HCT116 (cell line): ENCODE results near the gene RNASEH2B. TPM values are rescaled to one million over a fixed set of nuclear protein-coding genes. Genes with fewer than 3 reads are reported as not detected.

Source experiments
- ATAC-seq: fragments of 200-7000 bp; cut with Tn5 transposase; 2 replicates; pipeline ENCODE4 v1.9.1; 2020; ENCODE audit warnings: mild to moderate bottlenecking, moderate library complexity
- BruUV-seq: library from RNA; stranded (reverse); fragments of 400-500 nt; replicated peaks from 2 replicates; lab custom pipeline; 2021; lab: Mats Ljungman, UMichigan
- CTCF ChIA-PET: fragments of 300-600 bp; sonication (Branson Sonifier 250); formaldehyde crosslinking; loops from one replicate; lab custom pipeline; 2021; ENCODE audit warnings: antibody characterized with exemption; lab: Charles Lee
- POLR2A ChIA-PET: fragments of 300-600, 350-600 bp; sonication (Branson Sonifier 250); formaldehyde crosslinking; loops from one replicate; lab custom pipeline; 2021; ENCODE audit warnings: antibody characterized with exemption; lab: Charles Lee
- RAD21 ChIA-PET, 2 experiments: fragments of 300-600 bp; sonication (Branson Sonifier 250); formaldehyde crosslinking; loops; one replicate each; lab custom pipeline; 2023; ENCODE audit warnings: low total read pairs in 2 of 2; ENCODE audit not compliant: uncharacterized antibody in 2 of 2, unreplicated experiment in 2 of 2, low non-redundant PET in 1 of 2; lab: Charles Lee
- DNase-seq: peaks from one replicate; pipeline ENCODE4 v3.0.0-alpha.2; 2010; ENCODE audit warnings: low read depth, low spot score
- H2AFZ ChIP-seq: fragments of 200-600 bp; shearing (Covaris generic), sonication (generic); 2 replicates; pipeline ENCODE4 v1.6.1; 2017; ENCODE audit warnings: low read depth, mixed run types, mixed read lengths, antibody characterized with exemption, low read length; ENCODE audit not compliant: poor library complexity, severe bottlenecking
- H3K27ac ChIP-seq: 2 replicates; pipeline ENCODE4 v1.5.1; 2012; ENCODE audit warnings: low read depth, low read length
- H3K27me3 ChIP-seq: fragments of 200-600 bp; sonication (generic); 2 replicates; pipeline ENCODE4 v1.6.1; 2016; ENCODE audit warnings: mixed run types, low read length, mixed read lengths; ENCODE audit not compliant: insufficient read depth
- H3K36me3 ChIP-seq, 2 experiments: fragments of 200-500 bp in 1 of 2; fragments of 200-600 bp in 1 of 2; sonication (Bioruptor generic) in 1 of 2; sonication (generic) in 1 of 2; 2 replicates each; pipeline versions ENCODE4 v1.5.1 to v1.6.1; 2014 to 2016; ENCODE audit warnings: low read length in 2 of 2, inconsistent platforms in 1 of 2, mixed read lengths in 1 of 2, mixed run types in 1 of 2; ENCODE audit not compliant: insufficient read depth in 2 of 2, control insufficient read depth in 1 of 2
- H3K4me1 ChIP-seq, 2 experiments: fragments of 200-600 bp in 1 of 2; sonication (generic) in 1 of 2; 2 replicates each; pipeline versions ENCODE4 v1.5.1 to v1.6.1; 2012 to 2017; ENCODE audit warnings: low read length in 2 of 2, inconsistent platforms in 1 of 2, mild to moderate bottlenecking in 1 of 2, mixed read lengths in 1 of 2, mixed run types in 1 of 2, moderate library complexity in 1 of 2; ENCODE audit not compliant: insufficient read depth in 2 of 2, control insufficient read depth in 1 of 2
- H3K4me2 ChIP-seq: fragments of 200-600 bp; sonication (generic); 2 replicates; pipeline ENCODE4 v1.6.1; 2017; ENCODE audit warnings: mixed run types, low read length, mixed read lengths
- H3K4me3 ChIP-seq, 2 experiments: fragments of 200-600 bp in 1 of 2; sonication (generic) in 1 of 2; replicated peaks in 1 of 2; 2 replicates each; pipeline ENCODE4 v1.5.1; 2011 to 2016; ENCODE audit warnings: low read length in 2 of 2, control low read depth in 1 of 2, low read depth in 1 of 2, mild to moderate bottlenecking in 1 of 2, mixed read lengths in 1 of 2, mixed run types in 1 of 2
- H3K79me2 ChIP-seq: fragments of 200-600 bp; sonication (generic); 2 replicates; pipeline ENCODE4 v1.6.1; 2017; ENCODE audit warnings: mild to moderate bottlenecking, mixed run types, low read length, moderate library complexity, mixed read lengths; ENCODE audit not compliant: insufficient read depth
- H3K9ac ChIP-seq: fragments of 200-600 bp; sonication (generic); 2 replicates; pipeline ENCODE4 v1.6.1; 2016; ENCODE audit warnings: low read length, mixed read lengths
- H3K9me2 ChIP-seq: fragments of 200-600 bp; sonication (generic), shearing (Covaris generic); 2 replicates; pipeline ENCODE4 v1.6.1; 2017; ENCODE audit warnings: mixed run types, mild to moderate bottlenecking, moderate library complexity; ENCODE audit not compliant: insufficient read depth
- H3K9me3 ChIP-seq, 2 experiments: fragments of 200-500 bp in 1 of 2; fragments of 200-600 bp in 1 of 2; sonication (Bioruptor generic) in 1 of 2; sonication (generic) in 1 of 2; 2 replicates each; pipeline ENCODE4 v1.6.1; 2014 to 2017; ENCODE audit warnings: low read length in 2 of 2, mixed read lengths in 2 of 2, inconsistent platforms in 1 of 2, low read depth in 1 of 2, mild to moderate bottlenecking in 1 of 2, mixed run types in 1 of 2, moderate library complexity in 1 of 2; ENCODE audit not compliant: control insufficient read depth in 1 of 2, insufficient read depth in 1 of 2
- H4K20me1 ChIP-seq: fragments of 200-600 bp; sonication (generic), shearing (Covaris generic); 2 replicates; pipeline ENCODE4 v1.6.1; 2017; ENCODE audit warnings: mixed run types, mild to moderate bottlenecking, moderate library complexity; ENCODE audit not compliant: insufficient read depth
- FOSL1 ChIP-seq: IDR thresholded peaks from 2 replicates; pipeline ENCODE4 v1.6.1; 2012; ENCODE audit warnings: low read depth
- JUND ChIP-seq: IDR thresholded peaks from 2 replicates; pipeline ENCODE4 v1.6.1; 2012
- POLR2AphosphoS5 ChIP-seq: IDR thresholded peaks from 2 replicates; pipeline ENCODE4 v1.6.1; 2011; ENCODE audit warnings: mild to moderate bottlenecking, low read depth, low read length, moderate library complexity
- REST ChIP-seq: IDR thresholded peaks from 2 replicates; pipeline ENCODE4 v1.6.1; 2012; ENCODE audit warnings: low read depth
- ZNF274 ChIP-seq: fragments of 200-500 bp; sonication (Bioruptor generic); IDR thresholded peaks from 2 replicates; pipeline ENCODE4 v1.6.1; 2014; ENCODE audit warnings: mild to moderate bottlenecking, low read depth, low read length, inconsistent platforms
- intact Hi-C: fragments of 100-400 bp; cut with micrococcal nuclease; formaldehyde crosslinking; loops from 2 replicates; pipeline ENCODE4 v1.10.0; 2022
- total RNA-seq: library from RNA; stranded (reverse); gene quantifications from one replicate; pipeline ENCODE4 v1.2.1, GENCODE V29; 2021; ENCODE audit not compliant: unreplicated experiment

The RNASEH2B gene
- total RNA-seq, 1 experiment from 2014 or later = 41.3 TPM

DNA sequence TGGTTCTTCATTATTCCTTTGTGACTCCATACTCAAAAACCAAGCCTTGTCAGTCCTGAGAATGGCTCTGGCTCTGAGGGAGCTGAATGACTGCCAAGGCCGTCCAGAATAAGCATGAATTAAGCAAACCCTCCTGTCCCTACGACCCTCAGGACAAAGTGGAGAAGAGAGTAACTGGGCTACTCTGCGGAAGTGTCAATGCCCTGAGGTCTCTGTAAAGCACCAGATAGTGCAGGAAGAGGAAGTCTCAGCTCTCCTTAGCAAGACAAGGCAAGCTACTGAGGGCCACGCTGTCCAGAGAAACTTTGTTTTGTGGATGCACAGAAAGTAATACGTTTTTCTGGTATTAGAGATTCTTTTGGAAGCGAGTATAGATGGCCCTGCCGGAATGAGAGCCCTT, 94.1 kb downstream of the RNASEH2B start:
- no peak overlapping the region for H3K4me2 ChIP-seq
- no peak for ATAC-seq
- no peak overlapping the region for H3K4me3 ChIP-seq
- H3K79me2 ChIP-seq = no peaks in the 10 kb centered on the region
- H3K9me3 ChIP-seq = no peaks in the 10 kb centered on the region
- H3K27ac ChIP-seq = no peak overlapping the region
- no peak for TF ChIP-seq ZNF274
- no peaks in the 10 kb centered on the region for H3K4me1 ChIP-seq
- no peaks in the 10 kb centered on the region for H3K9me2 ChIP-seq
- intact Hi-C loops = no loop called here
- no peaks in the 10 kb centered on the region for H3K27me3 ChIP-seq
- no peak overlapping the region for H2AFZ ChIP-seq
- ChIA-PET CTCF (no interaction called here), RAD21 (no interaction called here), POLR2A (no interaction called here)
- no peak for DNase-seq
- no peaks in the 10 kb centered on the region for H4K20me1 ChIP-seq
- no peaks in the 10 kb centered on the region for H3K36me3 ChIP-seq
- no TSS peak for BruUV-seq
- H3K9ac ChIP-seq = no peak overlapping the region

DNA sequence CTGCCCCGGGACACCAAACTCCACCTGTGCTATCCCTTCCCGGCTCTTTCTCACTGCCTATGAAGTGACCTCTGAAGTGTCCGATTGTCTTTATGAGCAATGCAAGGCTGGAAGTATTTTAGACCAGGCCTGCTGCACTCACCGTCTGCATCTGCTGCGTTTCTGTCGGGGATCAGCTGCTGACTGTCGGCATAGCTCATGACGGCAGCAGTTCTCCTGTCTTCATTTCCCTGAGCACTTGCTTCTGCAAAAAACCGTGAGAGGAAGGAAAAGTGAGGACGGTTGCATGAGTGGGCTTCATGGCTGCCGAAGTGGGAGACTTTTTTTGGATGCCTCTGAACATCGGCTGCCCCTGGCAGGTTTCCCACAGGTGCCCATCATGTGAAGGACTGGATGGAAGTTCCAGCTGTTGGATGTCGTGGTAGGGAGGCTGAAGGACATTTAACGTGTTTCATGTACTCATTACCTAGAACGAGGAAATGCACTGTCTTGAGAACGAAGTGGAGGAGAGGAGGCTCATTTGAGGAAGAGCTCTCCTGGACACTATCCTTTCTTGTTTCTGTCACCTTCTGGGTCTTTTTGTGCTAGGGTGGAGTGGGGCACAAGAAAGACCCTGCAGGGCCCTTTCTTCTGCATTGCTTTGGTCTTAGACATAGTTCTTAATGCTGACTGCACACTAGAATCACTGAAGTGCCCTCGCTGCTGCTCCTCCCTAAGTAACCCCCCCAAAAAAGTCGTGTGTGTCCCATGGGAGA, 94.7 kb downstream of the RNASEH2B start:
- ChIA-PET POLR2A (no interaction called here), CTCF (no interaction called here), RAD21 (no interaction called here)
- no TSS peak for BruUV-seq
- Histone ChIP-seq H3K4me1 (no peaks in the 10 kb centered on the region), H3K9me3 (no peaks in the 10 kb centered on the region), H3K4me3 (no peak overlapping the region), H3K9ac (no peak overlapping the region), H2AFZ (no peak overlapping the region), H3K9me2 (no peaks in the 10 kb centered on the region), H3K4me2 (no peak overlapping the region), H3K27me3 (no peaks in the 10 kb centered on the region), H3K79me2 (no peaks in the 10 kb centered on the region), H3K36me3 (no peaks in the 10 kb centered on the region), H4K20me1 (no peaks in the 10 kb centered on the region), H3K27ac (no peak overlapping the region)
- TF ChIP-seq JUND (no peak), REST (no peak), POLR2AphosphoS5 (no peak), FOSL1 (no peak)
- ATAC-seq = no peak
- no peak for DNase-seq
- intact Hi-C loops = no loop called here
